ENCODE data around the gene SESTD1. TPM values are rescaled to one million over a fixed set of nuclear protein-coding genes. Genes with fewer than 3 reads are reported as not detected.

Gene SESTD1
- polyA plus RNA-seq, 1 donor from 2014 or later, result 39.5 TPM

DNA sequence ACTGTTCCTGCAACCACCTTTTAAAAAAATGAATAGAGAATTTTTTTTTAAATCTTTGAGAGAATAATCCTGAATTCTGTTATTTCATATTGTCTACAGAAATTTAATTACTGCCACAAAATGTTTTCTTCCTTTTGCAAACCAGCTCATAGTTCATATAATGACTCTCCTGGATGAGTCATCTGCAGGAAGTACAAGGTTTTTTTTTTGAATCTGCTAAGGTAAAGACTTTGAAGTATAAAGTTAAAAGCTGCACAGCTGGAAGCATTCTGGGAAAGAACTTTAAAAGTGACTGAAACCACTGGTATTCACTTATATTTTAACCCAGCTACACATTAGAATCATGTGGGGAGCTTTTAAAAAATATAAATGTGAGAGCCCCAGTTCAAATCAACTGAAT, 25.4 kb downstream of the SESTD1 start:
- Histone ChIP-seq H3K36me3 (ENCODE audit: insufficient read depth, low read length) (no peaks in the 10 kb centered on the region), H3K27ac (ENCODE audit: low read length) (no peak overlapping the region), H3F3A (ENCODE audit: insufficient read depth, low read length, poor library complexity, severe bottlenecking) (no peaks in the 10 kb centered on the region), H3K4me2 (ENCODE audit: low read length) (no peak overlapping the region), H3K9me3 (ENCODE audit: low read length) (no peaks in the 10 kb centered on the region), H4K20me1 (ENCODE audit: insufficient read depth) (no peaks in the 10 kb centered on the region), H3K79me2 (replicated peaks; ENCODE audit: insufficient read depth, low read length) (peaks cover 67% of the 10 kb centered on the region), H3K27me3 (ENCODE audit: insufficient read depth, low read depth, low read length) (no peaks in the 10 kb centered on the region), H2AFZ (ENCODE audit: low read depth, low read length) (no peak overlapping the region), H3K9ac (ENCODE audit: low read length) (no peak overlapping the region), H3K9me2 (ENCODE audit: insufficient read depth, low read length) (no peaks in the 10 kb centered on the region), H3K4me3 (ENCODE audit: low read length) (no peak overlapping the region)
- TF ChIP-seq SMC3 (conservative IDR thresholded peaks at IDR 0.05; ENCODE audit: poor library complexity) (no peak), TAF1 (IDR thresholded peaks at IDR 0.05; ENCODE audit: low read depth) (no peak), MXI1 (conservative IDR thresholded peaks at IDR 0.05; ENCODE audit: poor library complexity, severe bottlenecking) (no peak), EP300 (conservative IDR thresholded peaks at IDR 0.05; ENCODE audit: poor library complexity, severe bottlenecking) (no peak), EZH2 (IDR thresholded peaks at IDR 0.05; ENCODE audit: borderline replicate concordance, insufficient read depth, low read length, poor library complexity, severe bottlenecking) (no peak)
- TF ChIP-seq, protein P1, sequence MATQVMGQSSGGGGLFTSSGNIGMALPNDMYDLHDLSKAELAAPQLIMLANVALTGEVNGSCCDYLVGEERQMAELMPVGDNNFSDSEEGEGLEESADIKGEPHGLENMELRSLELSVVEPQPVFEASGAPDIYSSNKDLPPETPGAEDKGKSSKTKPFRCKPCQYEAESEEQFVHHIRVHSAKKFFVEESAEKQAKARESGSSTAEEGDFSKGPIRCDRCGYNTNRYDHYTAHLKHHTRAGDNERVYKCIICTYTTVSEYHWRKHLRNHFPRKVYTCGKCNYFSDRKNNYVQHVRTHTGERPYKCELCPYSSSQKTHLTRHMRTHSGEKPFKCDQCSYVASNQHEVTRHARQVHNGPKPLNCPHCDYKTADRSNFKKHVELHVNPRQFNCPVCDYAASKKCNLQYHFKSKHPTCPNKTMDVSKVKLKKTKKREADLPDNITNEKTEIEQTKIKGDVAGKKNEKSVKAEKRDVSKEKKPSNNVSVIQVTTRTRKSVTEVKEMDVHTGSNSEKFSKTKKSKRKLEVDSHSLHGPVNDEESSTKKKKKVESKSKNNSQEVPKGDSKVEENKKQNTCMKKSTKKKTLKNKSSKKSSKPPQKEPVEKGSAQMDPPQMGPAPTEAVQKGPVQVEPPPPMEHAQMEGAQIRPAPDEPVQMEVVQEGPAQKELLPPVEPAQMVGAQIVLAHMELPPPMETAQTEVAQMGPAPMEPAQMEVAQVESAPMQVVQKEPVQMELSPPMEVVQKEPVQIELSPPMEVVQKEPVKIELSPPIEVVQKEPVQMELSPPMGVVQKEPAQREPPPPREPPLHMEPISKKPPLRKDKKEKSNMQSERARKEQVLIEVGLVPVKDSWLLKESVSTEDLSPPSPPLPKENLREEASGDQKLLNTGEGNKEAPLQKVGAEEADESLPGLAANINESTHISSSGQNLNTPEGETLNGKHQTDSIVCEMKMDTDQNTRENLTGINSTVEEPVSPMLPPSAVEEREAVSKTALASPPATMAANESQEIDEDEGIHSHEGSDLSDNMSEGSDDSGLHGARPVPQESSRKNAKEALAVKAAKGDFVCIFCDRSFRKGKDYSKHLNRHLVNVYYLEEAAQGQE (IDR thresholded peaks at IDR 0.05; ENCODE audit: borderline replicate concordance), result no peak
- TF ChIP-seq, protein P2, sequence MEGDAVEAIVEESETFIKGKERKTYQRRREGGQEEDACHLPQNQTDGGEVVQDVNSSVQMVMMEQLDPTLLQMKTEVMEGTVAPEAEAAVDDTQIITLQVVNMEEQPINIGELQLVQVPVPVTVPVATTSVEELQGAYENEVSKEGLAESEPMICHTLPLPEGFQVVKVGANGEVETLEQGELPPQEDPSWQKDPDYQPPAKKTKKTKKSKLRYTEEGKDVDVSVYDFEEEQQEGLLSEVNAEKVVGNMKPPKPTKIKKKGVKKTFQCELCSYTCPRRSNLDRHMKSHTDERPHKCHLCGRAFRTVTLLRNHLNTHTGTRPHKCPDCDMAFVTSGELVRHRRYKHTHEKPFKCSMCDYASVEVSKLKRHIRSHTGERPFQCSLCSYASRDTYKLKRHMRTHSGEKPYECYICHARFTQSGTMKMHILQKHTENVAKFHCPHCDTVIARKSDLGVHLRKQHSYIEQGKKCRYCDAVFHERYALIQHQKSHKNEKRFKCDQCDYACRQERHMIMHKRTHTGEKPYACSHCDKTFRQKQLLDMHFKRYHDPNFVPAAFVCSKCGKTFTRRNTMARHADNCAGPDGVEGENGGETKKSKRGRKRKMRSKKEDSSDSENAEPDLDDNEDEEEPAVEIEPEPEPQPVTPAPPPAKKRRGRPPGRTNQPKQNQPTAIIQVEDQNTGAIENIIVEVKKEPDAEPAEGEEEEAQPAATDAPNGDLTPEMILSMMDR (IDR thresholded peaks at IDR 0.05; ENCODE audit: poor library complexity, severe bottlenecking), result no peak

DNA sequence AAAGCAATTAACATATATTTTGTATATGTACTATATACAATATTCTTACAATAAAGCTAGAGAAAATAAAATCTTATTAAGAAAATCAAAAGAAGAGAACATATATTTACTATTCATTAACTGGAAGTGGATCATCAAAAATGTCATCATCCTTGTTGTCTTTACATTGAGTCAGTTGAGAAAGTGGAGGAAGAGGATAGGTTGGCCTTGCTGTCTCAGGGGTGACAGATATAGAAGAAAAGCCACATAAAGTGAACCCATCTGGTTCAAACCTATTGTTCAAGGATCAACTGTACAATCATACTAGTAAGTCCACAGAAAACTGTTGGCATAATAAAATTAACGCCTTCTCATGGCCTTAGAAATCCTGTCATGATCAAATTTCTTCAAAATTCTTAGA, 26.6 kb downstream of the SESTD1 start:
- Histone ChIP-seq H4K20me1 (ENCODE audit: insufficient read depth) (no peaks in the 10 kb centered on the region), H3K79me2 (replicated peaks; ENCODE audit: insufficient read depth, low read length) (peaks cover 58% of the 10 kb centered on the region), H3F3A (ENCODE audit: insufficient read depth, low read length, poor library complexity, severe bottlenecking) (no peaks in the 10 kb centered on the region), H2AFZ (ENCODE audit: low read depth, low read length) (no peak overlapping the region), H3K9me3 (ENCODE audit: low read length) (no peaks in the 10 kb centered on the region), H3K9me2 (ENCODE audit: insufficient read depth, low read length) (no peaks in the 10 kb centered on the region), H3K36me3 (ENCODE audit: insufficient read depth, low read length) (no peaks in the 10 kb centered on the region), H3K9ac (ENCODE audit: low read length) (no peak overlapping the region), H3K27ac (ENCODE audit: low read length) (no peak overlapping the region), H3K4me2 (ENCODE audit: low read length) (no peak overlapping the region), H3K27me3 (ENCODE audit: insufficient read depth, low read depth, low read length) (no peaks in the 10 kb centered on the region), H3K4me3 (ENCODE audit: low read length) (no peak overlapping the region)
- TF ChIP-seq MXI1 (conservative IDR thresholded peaks at IDR 0.05; ENCODE audit: poor library complexity, severe bottlenecking) (no peak), SMC3 (conservative IDR thresholded peaks at IDR 0.05; ENCODE audit: poor library complexity) (no peak), EP300 (conservative IDR thresholded peaks at IDR 0.05; ENCODE audit: poor library complexity, severe bottlenecking) (no peak), POLR2AphosphoS5 (IDR thresholded peaks at IDR 0.05) (no peak), EZH2 (IDR thresholded peaks at IDR 0.05; ENCODE audit: borderline replicate concordance, insufficient read depth, low read length, poor library complexity, severe bottlenecking) (no peak), TAF1 (IDR thresholded peaks at IDR 0.05; ENCODE audit: low read depth) (no peak), RAD21 (conservative IDR thresholded peaks at IDR 0.05) (no peak)
- TF ChIP-seq, protein P1 (IDR thresholded peaks at IDR 0.05; ENCODE audit: borderline replicate concordance), result no peak
- TF ChIP-seq, protein P2 (IDR thresholded peaks at IDR 0.05; ENCODE audit: poor library complexity, severe bottlenecking), result no peak

Data from neural cell (in vitro differentiated cells).